Endothelial cell of umbilical vein (primary cell): Measurements from ENCODE around the gene SMIM36. TPM values are rescaled to one million over a fixed set of nuclear protein-coding genes. Genes with fewer than 3 reads are reported as not detected.

Experiments
- BruUV-seq: library from RNA; stranded (reverse); fragments of 400-500 nt; replicated peaks from 2 replicates; lab custom pipeline; 2021; lab: Mats Ljungman, UMichigan
- CTCF ChIA-PET: fragments of 300-600, 350-600 bp; sonication (Branson Sonifier 250); formaldehyde crosslinking; loops from one replicate; lab custom pipeline; 2021; ENCODE audit warnings: antibody characterized with exemption, inconsistent platforms; lab: Charles Lee
- POLR2A ChIA-PET: fragments of 300-600, 350-600 bp; sonication (Branson Sonifier 250); formaldehyde crosslinking; loops from one replicate; lab custom pipeline; 2021; ENCODE audit warnings: antibody characterized with exemption, inconsistent platforms; lab: Charles Lee
- DNase-seq: peaks from one replicate; pipeline ENCODE4 v3.0.0-alpha.2; 2011; ENCODE audit warnings: low read depth, low spot score
- FAIRE-seq: peaks from 2 replicates; lab custom pipeline; 2011; peaks lifted over from hg19 to GRCh38; lab: Jason Lieb, UNC
- H2AFZ ChIP-seq: 2 replicates; pipeline ENCODE4 v1.6.0; 2012; ENCODE audit warnings: low read depth, low read length, control low read depth, inconsistent platforms
- H3K27ac ChIP-seq: 2 replicates; pipeline ENCODE4 v1.5.1; 2011; ENCODE audit warnings: low read depth, mild to moderate bottlenecking, control low read depth, low read length, moderate library complexity; ENCODE audit not compliant: insufficient read depth
- H3K27me3 ChIP-seq, 2 experiments: 2 replicates each; pipeline versions ENCODE4 v1.6.0 to v1.6.1; 2011; ENCODE audit warnings: low read length in 2 of 2, mixed read lengths in 1 of 2; ENCODE audit not compliant: control insufficient read depth in 2 of 2, insufficient read depth in 2 of 2
- H3K36me3 ChIP-seq, 2 experiments: 2 replicates in 1 of 2; 3 replicates in 1 of 2; pipeline ENCODE4 v1.5.1; 2011; ENCODE audit warnings: low read length in 2 of 2, mild to moderate bottlenecking in 1 of 2, moderate library complexity in 1 of 2; ENCODE audit not compliant: control insufficient read depth in 2 of 2, insufficient read depth in 2 of 2; ENCODE audit errors: extremely low read depth in 1 of 2
- H3K4me1 ChIP-seq: 3 replicates; pipeline ENCODE4 v1.5.1; 2011; ENCODE audit warnings: mild to moderate bottlenecking, low read length; ENCODE audit not compliant: control insufficient read depth, insufficient read depth; ENCODE audit errors: extremely low read depth
- H3K4me2 ChIP-seq: 2 replicates; pipeline ENCODE4 v1.6.1; 2011; ENCODE audit warnings: low read length, control low read depth, mixed read lengths; ENCODE audit not compliant: insufficient read depth
- H3K4me3 ChIP-seq, 3 experiments: fragments of 200-600 bp in 1 of 3; sonication (generic), shearing (Covaris generic) in 1 of 3; replicated peaks in 1 of 3; 2 replicates each; pipeline ENCODE4 v1.5.1; 2011 to 2016; ENCODE audit warnings: control low read depth in 3 of 3, low read length in 3 of 3, mild to moderate bottlenecking in 2 of 3, inconsistent platforms in 1 of 3, low read depth in 1 of 3, moderate library complexity in 1 of 3; ENCODE audit not compliant: insufficient read depth in 1 of 3
- H3K79me2 ChIP-seq: 2 replicates; pipeline ENCODE4 v1.6.0; 2012; ENCODE audit warnings: low read length, inconsistent platforms; ENCODE audit not compliant: control insufficient read depth, insufficient read depth
- H3K9ac ChIP-seq: replicated peaks from 2 replicates; pipeline ENCODE3; 2011; ENCODE audit warnings: low read length, control low read depth; ENCODE audit not compliant: insufficient read depth; ENCODE audit errors: extremely low read depth
- H3K9me1 ChIP-seq: replicated peaks from 3 replicates; pipeline ENCODE4 v1.6.0; 2011; ENCODE audit warnings: mild to moderate bottlenecking, low read length; ENCODE audit not compliant: control insufficient read depth, insufficient read depth; ENCODE audit errors: extremely low read depth
- H3K9me3 ChIP-seq: replicated peaks from 2 replicates; pipeline ENCODE4 v1.5.1; 2012; ENCODE audit warnings: low read length, inconsistent platforms; ENCODE audit not compliant: control insufficient read depth, insufficient read depth
- H4K20me1 ChIP-seq: replicated peaks from 2 replicates; pipeline ENCODE3; 2011; ENCODE audit warnings: mild to moderate bottlenecking, low read length; ENCODE audit not compliant: control insufficient read depth, insufficient read depth; ENCODE audit errors: extremely low read depth
- FOS ChIP-seq: IDR thresholded peaks from 2 replicates; pipeline ENCODE4 v1.6.1; 2011; ENCODE audit warnings: mild to moderate bottlenecking, low read length, moderate library complexity, borderline replicate concordance; ENCODE audit not compliant: insufficient read depth
- GATA2 ChIP-seq: IDR thresholded peaks from 2 replicates; pipeline ENCODE4 v1.7.0; 2011; ENCODE audit warnings: low read depth, mild to moderate bottlenecking, moderate library complexity, mixed read lengths, low read length; ENCODE audit not compliant: insufficient read length, insufficient read depth
- POLR2A ChIP-seq: IDR thresholded peaks from 2 replicates; pipeline ENCODE4 v1.6.1; 2012; ENCODE audit warnings: low read depth, mild to moderate bottlenecking, control low read depth, low read length
- dilution Hi-C: fragments of 300-500 bp; cut with MboI; formaldehyde crosslinking; loops from one replicate; pipeline ENCODE4 v1.15.0; 2019; ENCODE audit warnings: low sequenced_read_pairs; ENCODE audit not compliant: extremely low pct_ligation_motif_present
- intact Hi-C: fragments of 100-400 bp; cut with micrococcal nuclease; formaldehyde crosslinking; loops from one replicate; pipeline ENCODE4 v1.10.0; 2022
- polyA plus RNA-seq, 4 experiments: library from polyadenylated mRNA; depleted of rRNA in 3 of 4; stranded (reverse) in 3 of 4; unstranded in 1 of 4; fragments of >200 nt; gene quantifications; 2 replicates each; pipeline versions ENCODE4 v1.2.1 to v1.2.3, GENCODE V29; 2011 to 2012; ENCODE audit warnings: missing spikeins in 1 of 4
- total RNA-seq: library from RNA; stranded (reverse); gene quantifications from 2 replicates; pipeline ENCODE4 v1.2.3, GENCODE V29; 2021

Gene SMIM36
- total and polyA plus RNA-seq, 2 donors (not counting 3 experiments of a cell fraction or from before 2014, with no cell fraction given), result not detected

- H3K4me1 ChIP-seq, result peaks cover 9% of the 10 kb centered on the region
Observed at GRCh38 chr17:55451758-55452138, 59.5 kb downstream of the SMIM36 start.

GRCh38 chr17:55451203-55451641 lies 60.0 kb downstream of the SMIM36 start:
- H2AFZ ChIP-seq, result no peak overlapping the region
- H3K27ac ChIP-seq, result no peak overlapping the region
- ChIA-PET CTCF (interaction anchor here (1.7 kb wide), 1 partner anchor 10 kb away, joined by 6 read pairs; no protein-coding TSS in a partner anchor), POLR2A (no interaction called here)
- no peak overlapping the region for H3K4me3 ChIP-seq
- TF ChIP-seq FOS (no peak), GATA2 (peak; percentile 73)
- H3K4me1 ChIP-seq, result peaks cover 9% of the 10 kb centered on the region
- no peaks in the 10 kb centered on the region for H3K27me3 ChIP-seq
- H3K9me3 ChIP-seq, result no peaks in the 10 kb centered on the region
- no peaks in the 10 kb centered on the region for H3K36me3 ChIP-seq
- no TSS peak for BruUV-seq
- H3K4me2 ChIP-seq, result no peak overlapping the region
- DNase-seq (peak; percentile 53), FAIRE-seq (no peak)
- H4K20me1 ChIP-seq, result no peaks in the 10 kb centered on the region
- H3K9me1 ChIP-seq, result no peaks in the 10 kb centered on the region
- no peaks in the 10 kb centered on the region for H3K79me2 ChIP-seq
- intact Hi-C loops (no loop called here), dilution Hi-C loops (no loop called here)
- no peak overlapping the region for H3K9ac ChIP-seq

More at GRCh38 chr17:55451758-55452138, 59.5 kb downstream of the SMIM36 start:
- Histone ChIP-seq H3K9me1 (no peaks in the 10 kb centered on the region), H4K20me1 (no peaks in the 10 kb centered on the region), H3K4me3 (no peak overlapping the region), H2AFZ (no peak overlapping the region), H3K9ac (no peak overlapping the region), H3K9me3 (no peaks in the 10 kb centered on the region), H3K36me3 (no peaks in the 10 kb centered on the region), H3K27me3 (no peaks in the 10 kb centered on the region), H3K4me2 (no peak overlapping the region), H3K27ac (no peak overlapping the region), H3K79me2 (no peaks in the 10 kb centered on the region)
- ChIA-PET CTCF (interaction anchor here (1.7 kb wide), 1 partner anchor 10 kb away, joined by 6 read pairs; no protein-coding TSS in a partner anchor), POLR2A (no interaction called here)
- dilution Hi-C loops (no loop called here), intact Hi-C loops (loop anchor here (2.0 kb wide), 1 partner anchor 31 kb away; the partner anchor contains the start of gene MMD)
- DNase-seq (no peak), FAIRE-seq (no peak)
- no TSS peak for BruUV-seq
- TF ChIP-seq GATA2 (no peak), POLR2A (no peak)
